HG03565 (cell line): Measurements from ENCODE around the gene CREB5.
"Not testable (repeated sequence)": the region's sequence is repeated elsewhere in the genome, so short reads cannot be mapped to it uniquely, and the experiment has no call there.

Source experiments
- ATAC-seq: cut with Tn5 transposase; IDR thresholded peaks from one replicate; pipeline ENCODE4 v1.9.1; 2021; ENCODE audit warnings: mild to moderate bottlenecking, moderate library complexity; ENCODE audit not compliant: unreplicated experiment

CREB5 gene

GRCh38 chr7:28761505-28761904 lies 349.2 kb downstream of the CREB5 start:
- no peak for ATAC-seq

- ATAC-seq, result no peak
Measured at GRCh38 chr7:28762651-28763050, 350.3 kb downstream of the CREB5 start.

- ATAC-seq, result no peak
Measured at GRCh38 chr7:28766359-28766758, 354.0 kb downstream of the CREB5 start.

GRCh38 chr7:28767356-28767755 lies 355.0 kb downstream of the CREB5 start:
- ATAC-seq, result no peak

GRCh38 chr7:28768577-28769147 lies 356.3 kb downstream of the CREB5 start:
- no peak for ATAC-seq

GRCh38 chr7:28771906-28772622 lies 359.7 kb downstream of the CREB5 start:
- ATAC-seq, result no peak

- no peak for ATAC-seq
Measured at GRCh38 chr7:28773423-28774145, 361.3 kb downstream of the CREB5 start.

- no peak for ATAC-seq
Measured at GRCh38 chr7:28774261-28774988, 362.1 kb downstream of the CREB5 start.

GRCh38 chr7:28776463-28777157 lies 364.3 kb downstream of the CREB5 start:
- ATAC-seq, result no peak

- ATAC-seq, result no peak
Measured at GRCh38 chr7:28778786-28779185, 366.5 kb downstream of the CREB5 start.

GRCh38 chr7:28779954-28780353 lies 367.6 kb downstream of the CREB5 start:
- ATAC-seq, result no peak

- no peak for ATAC-seq
Measured at GRCh38 chr7:28782362-28782761, 370.0 kb downstream of the CREB5 start.

- no peak for ATAC-seq
Measured at GRCh38 chr7:28784171-28784902, 372.0 kb downstream of the CREB5 start.

- no peak for ATAC-seq
Measured at GRCh38 chr7:28785041-28785995, 373.0 kb downstream of the CREB5 start.

GRCh38 chr7:28786156-28786555 lies 373.8 kb downstream of the CREB5 start:
- not testable (repeated sequence) for ATAC-seq

- no peak for ATAC-seq
Measured at GRCh38 chr7:28787106-28787505, 374.8 kb downstream of the CREB5 start.

GRCh38 chr7:28790467-28790866 lies 378.1 kb downstream of the CREB5 start:
- ATAC-seq, result no peak

- no peak for ATAC-seq
Measured at GRCh38 chr7:28792858-28793257, 380.5 kb downstream of the CREB5 start.
